ENCODE data around the gene ULBP1.
"Not testable (repeated sequence)": the region's sequence is repeated elsewhere in the genome, so short reads cannot be mapped to it uniquely, and the experiment has no call there.

The ULBP1 gene

DNA sequence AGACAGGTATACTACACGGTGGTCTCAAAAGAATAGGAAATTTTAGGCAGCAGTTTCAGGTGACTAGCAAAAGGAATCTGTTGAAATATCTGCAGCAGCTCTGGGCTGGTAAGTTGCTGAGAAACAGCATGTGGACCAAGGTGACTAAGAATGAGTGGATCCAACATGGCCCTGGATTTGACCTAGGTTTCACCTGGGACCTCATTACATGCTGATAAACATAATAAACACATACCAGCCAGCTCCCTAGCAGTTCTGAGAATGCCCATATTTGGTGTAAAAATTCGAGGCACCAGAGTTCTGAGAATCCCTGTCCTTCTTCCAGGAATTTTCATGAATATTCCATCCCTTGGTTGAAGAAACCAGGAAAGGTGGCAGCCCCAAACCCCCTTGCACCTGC, 10.4 kb upstream of the ULBP1 start:
- not testable (repeated sequence) for DNase-seq (ENCODE audit: low read depth in 2 of 2)

DNA sequence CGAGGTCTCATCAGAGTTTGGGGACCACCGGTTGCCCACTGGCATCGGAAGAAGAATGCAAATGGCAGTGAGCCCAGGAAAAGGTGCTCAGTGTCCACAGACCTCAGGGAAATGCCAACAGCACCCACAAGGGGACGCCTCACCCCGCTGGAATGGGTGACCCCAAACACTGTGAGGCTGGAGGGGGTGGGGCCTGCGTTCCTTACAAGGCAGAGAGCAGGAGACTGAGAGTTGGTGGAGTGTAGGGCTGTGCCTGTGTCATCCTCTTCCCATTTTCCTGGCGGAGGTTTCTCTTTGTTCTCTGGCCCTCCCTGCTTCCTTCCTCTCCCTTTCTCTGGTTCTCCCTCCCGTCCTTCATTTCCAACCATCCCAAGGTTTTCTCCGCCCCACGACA, 9.8 kb upstream of the ULBP1 start:
- not testable (repeated sequence) for DNase-seq (ENCODE audit: low read depth in 2 of 2)

GRCh38 chr6:149954328-149954983, 9.3 kb upstream of the ULBP1 start:
- not testable (repeated sequence) for DNase-seq (ENCODE audit: low read depth in 2 of 2)

GRCh38 chr6:149954984-149955653, 8.6 kb upstream of the ULBP1 start:
- not testable (repeated sequence) for DNase-seq (ENCODE audit: low read depth in 2 of 2)

DNA sequence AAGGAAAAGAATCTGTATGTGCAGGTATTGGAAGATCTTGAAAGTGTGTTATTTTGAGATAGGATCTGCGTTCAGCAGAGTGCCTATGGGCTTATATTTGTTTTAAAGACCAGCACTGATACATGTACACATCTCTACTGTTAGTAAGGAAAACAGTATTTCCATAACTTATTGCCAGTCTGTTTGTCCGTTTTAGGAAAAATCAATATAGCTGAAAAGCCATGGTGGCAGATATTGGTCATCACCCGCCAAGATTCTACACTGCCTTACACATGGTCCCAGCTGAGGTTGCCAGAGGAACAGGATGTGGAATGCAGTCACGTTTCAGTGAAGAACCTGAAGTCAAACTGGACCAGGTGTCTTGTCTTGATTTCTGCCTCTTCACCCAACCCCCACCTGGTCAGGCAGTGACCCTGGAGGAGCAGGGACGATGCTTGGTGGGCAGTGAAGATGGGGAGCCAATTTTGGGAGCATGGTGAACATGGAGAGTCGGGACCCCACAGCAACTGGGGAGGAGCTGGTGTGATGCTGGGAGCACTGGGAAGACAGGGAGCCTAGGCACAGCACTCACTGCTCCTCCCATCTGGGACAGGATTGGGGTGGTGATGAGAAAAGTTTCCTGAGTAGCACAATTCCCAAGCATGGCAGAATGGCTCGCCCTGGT, 8.0 kb upstream of the ULBP1 start:
- not testable (repeated sequence) for DNase-seq (ENCODE audit: low read depth in 2 of 2)

DNA sequence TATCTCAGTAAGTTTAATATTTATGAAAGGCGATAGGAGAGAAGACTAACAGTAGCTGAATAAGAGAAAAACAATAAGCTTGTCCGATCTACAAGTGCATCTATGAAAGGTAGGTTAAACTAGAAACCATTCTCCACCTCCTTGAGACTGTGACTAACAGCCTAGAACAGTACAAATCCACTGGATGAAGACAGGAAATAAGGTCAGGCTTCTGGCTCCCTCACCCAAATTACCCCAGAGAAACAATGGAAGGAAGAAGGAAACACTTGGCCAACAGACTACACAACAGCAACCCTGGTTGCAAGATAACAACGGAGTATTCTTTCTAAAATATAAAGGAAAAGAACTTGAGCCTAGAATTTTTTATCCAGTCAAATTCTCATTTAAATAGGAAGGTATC, 5.6 kb upstream of the ULBP1 start:
- DNase-seq (ENCODE audit: low read depth in 2 of 2) = not testable (repeated sequence)

DNA sequence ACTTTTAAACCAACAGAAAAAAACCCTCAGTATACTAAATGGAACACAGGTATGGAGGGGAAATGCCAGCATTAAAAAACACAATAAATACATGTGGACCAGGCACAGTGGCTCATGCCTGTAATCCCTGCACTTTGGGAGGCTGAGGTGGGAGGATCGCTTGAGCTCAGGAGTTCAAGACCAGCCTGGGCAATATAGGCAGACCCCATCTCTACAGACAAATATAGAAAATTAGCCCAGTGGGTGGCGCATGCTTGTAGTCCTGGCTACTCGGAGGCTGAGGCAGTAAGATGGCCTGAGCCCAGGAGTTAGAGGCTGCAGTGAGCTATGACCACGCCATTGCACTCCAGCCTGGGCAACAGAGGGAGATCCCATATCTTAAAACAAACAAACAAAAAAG, 3.9 kb upstream of the ULBP1 start:
- DNase-seq (ENCODE audit: low read depth in 2 of 2) = not testable (repeated sequence)

GRCh38 chr6:149960488-149960887, 3.3 kb upstream of the ULBP1 start:
- no peak for DNase-seq (ENCODE audit: low read depth in 2 of 2)

- no peak for DNase-seq (ENCODE audit: low read depth in 2 of 2)
Measured at GRCh38 chr6:149961728-149962425, 1.9 kb upstream of the ULBP1 start.

DNA sequence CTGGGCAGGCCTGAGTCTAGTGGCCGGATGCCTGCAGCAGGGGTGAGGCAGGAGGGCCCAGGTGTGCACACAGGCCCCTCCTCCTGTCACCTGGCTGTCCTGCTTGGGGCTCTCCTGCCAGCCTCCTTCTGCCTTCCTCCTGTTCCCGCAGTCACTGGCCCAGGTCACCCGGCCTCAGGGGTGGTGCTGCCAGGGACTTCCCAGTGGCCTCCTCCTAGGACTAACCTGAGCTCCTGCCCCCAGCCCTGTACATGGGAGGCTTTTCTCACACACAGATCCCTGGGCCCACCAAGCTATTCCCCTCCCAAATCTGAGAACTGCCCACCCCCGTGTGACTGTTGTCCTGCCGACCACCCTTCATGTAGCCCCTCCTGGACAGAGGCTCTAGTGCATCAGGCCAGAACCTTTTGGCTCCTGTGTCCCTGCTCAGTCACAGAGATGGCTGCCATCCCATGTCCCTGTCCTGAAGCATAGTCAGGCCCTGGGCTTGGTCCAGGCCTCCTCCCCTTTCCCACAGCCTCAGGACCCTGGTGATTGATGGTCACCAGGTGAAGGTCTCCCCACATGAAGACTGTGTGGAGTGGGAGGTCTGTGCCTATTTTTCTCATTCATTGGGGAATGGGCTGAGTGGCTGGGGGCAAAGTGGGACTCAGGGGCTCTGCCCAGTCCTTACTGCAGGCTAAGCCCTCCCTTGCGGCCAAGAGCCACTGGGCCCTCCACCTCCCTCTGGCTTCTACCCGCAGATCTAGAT, 1.1 kb upstream of the ULBP1 start:
- DNase-seq (ENCODE audit: low read depth in 2 of 2) = no peak

DNA sequence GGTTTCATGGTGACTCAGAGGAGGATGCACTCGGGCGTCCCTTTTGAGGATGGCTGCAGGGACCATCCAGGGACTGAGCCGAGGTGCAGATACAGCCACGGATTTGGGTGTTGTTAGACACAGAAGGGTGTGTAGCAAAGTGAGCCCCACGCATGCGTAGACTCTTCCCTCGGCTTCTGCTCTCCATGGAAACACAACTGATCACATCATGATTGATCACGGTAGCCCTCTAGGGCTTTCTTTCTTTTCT, 606 bp upstream of the ULBP1 start:
- DNase-seq (ENCODE audit: low read depth in 2 of 2) = no peak

GRCh38 chr6:149964308-149965193, 808 bp downstream of the ULBP1 start:
- DNase-seq (ENCODE audit: low read depth in 2 of 2) = no peak

- no peak for DNase-seq (ENCODE audit: low read depth in 2 of 2)
Measured at GRCh38 chr6:149965194-149966020, 1.7 kb downstream of the ULBP1 start.

GRCh38 chr6:149966319-149966718, 2.6 kb downstream of the ULBP1 start:
- DNase-seq (ENCODE audit: low read depth in 2 of 2) = not testable (repeated sequence)

GRCh38 chr6:149967591-149967990, 3.8 kb downstream of the ULBP1 start:
- no peak for DNase-seq (ENCODE audit: low read depth in 2 of 2)

DNA sequence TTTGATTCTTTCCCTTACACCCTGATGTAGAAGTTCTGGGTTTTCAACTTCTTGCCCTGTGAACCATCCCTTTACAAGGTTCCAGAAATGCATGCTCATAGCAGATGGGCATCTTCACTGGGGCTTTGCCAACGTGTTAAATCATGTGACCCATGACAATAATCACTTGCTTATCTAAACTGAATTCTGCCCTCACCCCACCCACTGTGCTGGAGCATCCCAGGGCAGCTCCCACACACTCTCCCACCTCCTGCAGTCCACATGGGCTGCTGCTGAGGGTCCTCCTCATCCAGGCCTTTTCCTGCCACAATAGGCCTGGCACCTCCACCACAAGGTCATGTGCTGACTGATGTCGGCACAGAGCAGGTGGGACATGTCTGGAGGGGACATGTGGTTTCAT, 4.3 kb downstream of the ULBP1 start:
- DNase-seq (ENCODE audit: low read depth in 2 of 2) = not testable (repeated sequence)

- DNase-seq (ENCODE audit: low read depth in 2 of 2) = not testable (repeated sequence)
Measured at GRCh38 chr6:149968909-149969308, 5.2 kb downstream of the ULBP1 start.

DNA sequence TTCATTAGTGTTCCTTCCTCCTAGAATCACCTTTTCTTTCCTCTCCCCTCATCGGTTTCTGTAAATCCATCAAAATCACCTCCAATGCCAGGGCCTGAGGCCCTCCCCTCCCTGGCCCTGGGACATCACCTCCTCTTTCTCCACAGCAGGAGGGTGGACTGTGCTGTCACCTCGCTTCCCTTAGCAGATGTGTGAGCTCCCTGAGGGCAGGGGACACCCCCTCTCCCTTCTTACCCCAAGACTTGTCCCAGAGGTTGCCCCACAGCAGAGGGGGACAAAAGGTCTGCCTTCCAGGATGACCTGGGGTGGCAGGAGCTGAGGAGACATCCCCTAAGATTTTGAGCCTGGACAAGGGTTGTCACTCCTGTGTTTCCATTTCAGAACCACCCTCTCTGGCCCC, 5.9 kb downstream of the ULBP1 start:
- DNase-seq (ENCODE audit: low read depth in 2 of 2) = no peak

DNA sequence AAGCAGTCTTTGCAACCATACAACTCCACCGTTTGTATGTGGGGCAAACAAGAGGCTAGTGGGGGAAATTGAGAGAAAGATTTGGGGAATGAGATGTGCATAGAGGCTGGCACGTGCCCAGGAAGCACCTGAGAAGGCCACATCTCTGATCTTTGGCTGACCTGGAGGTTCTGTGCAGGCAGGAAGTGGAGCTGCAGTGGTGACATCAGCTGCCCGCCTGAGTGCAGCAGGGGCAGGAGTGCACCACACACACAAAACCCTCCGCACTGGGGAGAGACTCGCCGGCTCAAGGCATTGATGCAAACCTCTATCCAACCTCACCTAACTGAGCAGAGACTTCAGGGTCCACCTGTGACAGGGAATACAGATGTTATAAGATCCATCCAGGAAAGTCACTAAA, 10.7 kb downstream of the ULBP1 start:
- not testable (repeated sequence) for DNase-seq (ENCODE audit: low read depth in 2 of 2)

DNA sequence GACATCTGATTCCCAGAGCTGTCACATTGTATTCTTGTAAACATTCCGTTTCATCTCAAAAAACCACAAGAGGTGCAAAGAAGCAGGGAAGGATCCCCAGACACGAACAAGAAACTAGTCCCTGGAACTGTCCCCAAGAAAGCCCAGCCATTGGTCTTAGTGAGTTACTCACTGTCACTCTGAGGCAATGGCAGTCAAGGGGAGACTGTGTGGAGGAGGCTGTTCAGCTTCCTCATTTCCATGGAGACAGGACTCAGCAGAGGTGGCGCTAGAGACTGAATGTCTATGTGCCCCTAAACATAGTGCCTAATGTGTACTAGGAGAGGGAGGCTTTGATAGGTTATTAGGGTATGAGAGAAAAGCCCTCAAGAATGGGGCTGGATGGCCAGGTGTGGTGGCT, 11.1 kb downstream of the ULBP1 start:
- no peak for DNase-seq (ENCODE audit: low read depth in 2 of 2)
